ENCODE results near the gene GLB1L2.

GRCh38 chr11:134374891-134375550 is 43.2 kb downstream of the GLB1L2 start:
- no peak for TF ChIP-seq EZH2phosphoT487 (IDR thresholded peaks at IDR 0.05; ENCODE audit: low read depth)
- no peak for TF ChIP-seq CTCF (IDR thresholded peaks at IDR 0.05; ENCODE audit: low read depth, low read length)
